ENCODE results near the gene CAMK1G.

Gene CAMK1G

DNA sequence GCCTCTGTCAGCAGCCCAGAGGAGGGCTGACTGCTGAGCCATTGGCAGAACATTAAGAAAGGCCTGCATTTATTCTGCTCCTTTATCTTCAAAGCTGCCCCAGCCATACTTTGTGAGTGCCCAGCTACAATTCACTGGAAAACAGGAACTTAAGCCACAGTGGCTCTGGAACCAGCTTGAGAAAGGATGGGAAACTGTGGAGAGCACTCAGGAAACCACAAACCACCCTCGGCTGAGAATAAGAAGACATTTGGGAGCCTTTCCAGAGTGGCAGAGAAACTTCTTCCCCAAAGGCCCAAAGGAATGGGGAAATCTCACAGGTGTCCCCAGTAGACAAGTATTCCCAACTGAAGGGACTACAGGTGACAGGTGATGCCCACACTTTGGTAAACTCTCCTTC lies 66.9 kb downstream of the CAMK1G start:
- DNase-seq (ENCODE audit: extremely low read depth, low read depth): no peak
- TF ChIP-seq, protein P1, sequence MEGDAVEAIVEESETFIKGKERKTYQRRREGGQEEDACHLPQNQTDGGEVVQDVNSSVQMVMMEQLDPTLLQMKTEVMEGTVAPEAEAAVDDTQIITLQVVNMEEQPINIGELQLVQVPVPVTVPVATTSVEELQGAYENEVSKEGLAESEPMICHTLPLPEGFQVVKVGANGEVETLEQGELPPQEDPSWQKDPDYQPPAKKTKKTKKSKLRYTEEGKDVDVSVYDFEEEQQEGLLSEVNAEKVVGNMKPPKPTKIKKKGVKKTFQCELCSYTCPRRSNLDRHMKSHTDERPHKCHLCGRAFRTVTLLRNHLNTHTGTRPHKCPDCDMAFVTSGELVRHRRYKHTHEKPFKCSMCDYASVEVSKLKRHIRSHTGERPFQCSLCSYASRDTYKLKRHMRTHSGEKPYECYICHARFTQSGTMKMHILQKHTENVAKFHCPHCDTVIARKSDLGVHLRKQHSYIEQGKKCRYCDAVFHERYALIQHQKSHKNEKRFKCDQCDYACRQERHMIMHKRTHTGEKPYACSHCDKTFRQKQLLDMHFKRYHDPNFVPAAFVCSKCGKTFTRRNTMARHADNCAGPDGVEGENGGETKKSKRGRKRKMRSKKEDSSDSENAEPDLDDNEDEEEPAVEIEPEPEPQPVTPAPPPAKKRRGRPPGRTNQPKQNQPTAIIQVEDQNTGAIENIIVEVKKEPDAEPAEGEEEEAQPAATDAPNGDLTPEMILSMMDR (IDR thresholded peaks at IDR 0.05; ENCODE audit: low read depth, low read length, missing control alignments): no peak
- H3K4me3 ChIP-seq (replicated peaks; ENCODE audit: low read depth, low read length): no peak overlapping the region

DNA sequence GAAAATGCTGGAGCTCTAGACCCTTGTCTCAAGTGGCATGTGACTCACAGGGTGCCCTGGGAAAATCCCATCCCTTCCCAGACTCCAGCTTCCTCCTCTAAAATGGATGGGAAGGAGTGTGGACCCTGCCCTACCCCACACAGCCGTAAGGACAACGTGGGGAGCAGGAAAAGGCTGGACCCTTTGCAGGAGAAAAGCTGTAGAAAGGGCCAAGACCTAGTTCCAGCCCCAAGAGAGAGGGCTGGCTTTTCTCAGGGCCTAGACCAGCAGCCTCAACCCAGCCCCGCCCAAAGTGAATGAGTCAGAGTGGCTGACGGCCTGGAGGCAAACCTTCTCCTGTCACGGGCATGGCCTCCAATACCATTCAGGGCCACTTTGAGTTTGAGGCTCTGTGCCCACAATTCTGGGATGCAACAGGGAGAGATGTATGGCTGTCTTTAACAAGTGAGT lies 67.6 kb downstream of the CAMK1G start:
- TF ChIP-seq, protein P1 (IDR thresholded peaks at IDR 0.05; ENCODE audit: low read depth, low read length, missing control alignments): no peak
- no peak overlapping the region for H3K4me3 ChIP-seq (replicated peaks; ENCODE audit: low read depth, low read length)
- peak; percentile 54 for DNase-seq (ENCODE audit: extremely low read depth, low read depth)

DNA sequence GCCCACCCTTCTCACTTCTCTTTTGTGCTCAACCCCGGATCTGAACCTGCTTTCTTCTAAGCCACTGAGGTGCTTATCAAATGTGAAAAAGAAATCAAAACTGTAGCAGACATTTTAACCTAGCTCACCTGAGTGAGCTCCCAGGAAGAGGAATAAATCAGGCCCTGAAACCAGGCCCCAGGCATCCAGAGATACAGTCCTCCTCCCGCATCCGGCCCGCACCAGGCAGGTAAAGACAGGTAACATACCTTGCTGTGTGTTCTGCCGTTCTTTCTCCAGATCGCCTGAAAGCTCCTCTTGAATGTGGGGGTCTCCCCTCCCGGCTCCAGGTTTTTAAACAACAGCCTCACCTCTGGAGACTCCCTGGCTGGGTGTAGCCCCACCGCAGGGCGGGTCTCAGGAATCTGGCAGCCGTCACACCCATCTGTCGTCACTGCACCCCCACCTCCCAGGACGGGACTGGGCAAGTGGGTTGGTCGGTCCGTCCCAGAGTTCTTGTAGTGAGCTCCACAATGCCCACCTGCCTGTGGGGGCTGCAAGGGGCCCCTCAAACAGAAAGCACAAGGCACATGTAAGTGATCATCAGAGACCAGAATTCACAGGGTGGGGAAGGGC lies 68.7 kb downstream of the CAMK1G start, which contains the start of gene LAMB3:
Gene LAMB3, minus strand, starts transcription at position 305 of the 615 bp plus-strand sequence. CDS start 1,481 bp downstream, outside the sequence.
- no peak within 1 kb of the TSS for H3K4me3 ChIP-seq (replicated peaks; ENCODE audit: low read depth, low read length)
- TF ChIP-seq, protein P1 (IDR thresholded peaks at IDR 0.05; ENCODE audit: low read depth, low read length, missing control alignments): no peak
- DNase-seq (ENCODE audit: extremely low read depth, low read depth): no peak

DNA sequence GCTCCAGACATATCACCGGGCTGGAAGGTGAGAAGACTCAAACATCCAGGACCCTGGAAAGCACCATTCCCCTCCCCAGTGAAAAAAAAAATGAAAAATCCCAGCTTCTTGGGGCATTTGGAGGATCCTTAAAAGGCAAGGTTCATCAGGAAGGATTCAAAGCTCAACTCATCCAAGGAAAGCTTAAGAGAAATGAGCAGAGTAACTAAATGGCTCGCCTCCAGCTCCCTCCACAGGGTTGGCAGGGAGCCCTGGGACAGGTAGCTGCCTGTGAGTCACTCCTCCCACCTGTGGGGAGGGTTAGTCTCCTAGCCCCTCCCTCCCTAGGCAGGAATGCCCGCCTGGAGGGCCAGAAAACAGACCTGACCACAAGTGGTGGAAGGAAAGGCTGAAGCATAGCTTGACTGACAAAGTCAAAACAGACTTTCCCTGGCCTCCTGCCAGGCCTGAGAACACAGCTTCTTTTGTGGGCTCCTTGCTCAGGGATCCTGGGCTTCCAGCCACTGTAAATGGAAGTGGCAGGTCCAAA lies 69.4 kb downstream of the CAMK1G start:
- no peak for DNase-seq (ENCODE audit: extremely low read depth, low read depth)
- H3K4me3 ChIP-seq (replicated peaks; ENCODE audit: low read depth, low read length): no peak overlapping the region
- TF ChIP-seq, protein P1 (IDR thresholded peaks at IDR 0.05; ENCODE audit: low read depth, low read length, missing control alignments): no peak

DNA sequence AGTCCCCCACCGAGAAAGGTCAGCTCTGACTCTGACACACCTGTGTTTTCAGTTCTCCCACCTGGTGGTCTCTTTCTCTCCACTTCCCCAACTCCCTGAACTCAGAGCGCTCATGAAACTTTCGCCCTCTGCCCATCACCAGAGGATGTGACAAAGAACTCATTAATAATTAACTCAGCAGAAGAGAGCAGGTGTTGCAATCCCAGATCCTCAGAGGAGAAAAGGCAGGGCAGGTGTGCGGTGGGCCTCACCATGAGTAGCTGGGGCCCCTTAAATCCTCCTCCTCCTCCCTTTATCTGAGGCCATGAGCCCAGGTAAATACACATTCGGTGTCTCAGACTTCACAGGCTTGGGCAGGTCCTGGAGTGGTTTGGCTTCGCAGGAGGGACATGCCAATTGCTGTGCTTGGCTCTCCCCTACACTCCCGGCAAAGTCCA lies 70.4 kb downstream of the CAMK1G start:
- TF ChIP-seq, protein P1 (IDR thresholded peaks at IDR 0.05; ENCODE audit: low read depth, low read length, missing control alignments): no peak
- no peak overlapping the region for H3K4me3 ChIP-seq (replicated peaks; ENCODE audit: low read depth, low read length)
- no peak for DNase-seq (ENCODE audit: extremely low read depth, low read depth)

DNA sequence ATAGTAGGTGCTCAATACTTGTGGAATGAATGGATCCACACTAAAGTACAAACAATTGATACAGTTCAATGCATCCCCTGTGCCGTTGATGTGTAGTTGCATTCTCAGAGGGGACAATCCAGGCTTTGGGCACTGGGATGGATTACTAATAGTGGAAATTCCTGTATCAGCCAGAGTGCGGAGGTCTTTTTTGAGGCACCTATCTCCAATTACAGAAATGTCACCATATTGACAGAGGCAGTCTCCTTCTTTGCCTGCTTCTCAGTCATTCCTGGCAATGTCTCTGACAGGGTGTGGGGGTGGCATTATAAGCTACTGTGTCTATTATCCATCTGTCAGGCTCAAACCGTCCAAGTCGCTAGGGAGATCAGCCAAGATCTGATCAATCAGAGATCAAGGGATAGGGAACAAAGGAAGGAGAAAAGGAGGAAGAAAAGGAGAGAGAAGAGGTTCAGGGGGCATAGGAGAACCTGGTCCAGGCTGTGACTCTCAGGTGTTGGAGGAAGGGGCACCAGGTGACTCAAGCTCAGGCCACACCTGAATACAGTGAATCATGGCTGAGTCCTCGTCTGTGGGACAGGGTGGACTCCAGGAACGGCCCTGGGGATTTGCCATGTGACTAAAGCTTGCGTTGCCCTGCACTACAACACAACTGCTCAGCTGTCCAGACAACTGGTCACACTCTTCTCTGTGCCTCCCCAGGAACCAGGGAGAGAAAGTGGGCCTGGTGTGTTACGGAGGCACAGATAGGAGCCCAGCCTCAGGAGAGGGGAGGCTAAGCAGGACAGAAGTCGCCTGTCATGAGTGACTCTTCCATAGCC lies 72.1 kb downstream of the CAMK1G start:
- no peak overlapping the region for H3K4me3 ChIP-seq (replicated peaks; ENCODE audit: low read depth, low read length)
- no peak for DNase-seq (ENCODE audit: extremely low read depth, low read depth)

More for the DNA sequence above, 72.1 kb downstream of the CAMK1G start:
- TF ChIP-seq, protein P1 (IDR thresholded peaks at IDR 0.05; ENCODE audit: low read depth, low read length, missing control alignments): no peak
